ENCODE measurements around the gene FREM3.

- TF ChIP-seq CTCF (IDR thresholded peaks at IDR 0.05) (no peak), POLR2AphosphoS5 (IDR thresholded peaks at IDR 0.05; ENCODE audit: insufficient read depth in 1 of 2, low read depth in 1 of 2) (no peak)
Measured at GRCh38 chr4:143728166-143728565, 27.7 kb upstream of the FREM3 start.

Measured in vagina (tissue), 2 donors.